ENCODE data around the gene CTXN2.

The CTXN2 gene

DNA sequence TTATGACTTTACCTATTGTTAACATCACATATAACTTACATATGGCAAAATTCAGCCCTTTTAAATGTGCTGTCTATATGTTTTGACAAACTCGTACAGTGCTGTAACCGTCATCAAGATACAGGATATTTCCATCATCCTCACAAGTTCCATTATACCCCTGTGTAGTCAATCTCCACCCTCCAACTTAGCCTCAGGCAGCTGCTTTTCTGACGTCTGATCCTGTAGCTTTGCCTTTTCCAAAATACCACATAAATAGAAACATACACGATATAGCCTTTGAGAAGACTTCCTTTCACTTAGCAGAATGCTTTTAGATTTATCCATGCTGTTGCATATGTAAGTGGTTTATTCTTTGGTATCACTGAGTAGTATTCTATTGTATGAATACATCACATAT lies 61.7 kb downstream of the CTXN2 start:
- Histone ChIP-seq H3K27me3 (peaks cover 15% of the 10 kb centered on the region), H3K4me3 (ENCODE audit: low read depth in 1 of 2, low read length in 1 of 2) (no peak overlapping the region), H3K27ac (no peak overlapping the region), H3K4me1 (ENCODE audit: control insufficient read depth in 1 of 2, insufficient read depth in 1 of 2, low read depth in 1 of 2, low read length in 1 of 2) (no peaks in the 10 kb centered on the region), H3K36me3 (no peaks in the 10 kb centered on the region), H3K9me3 (no peaks in the 10 kb centered on the region)
- TF ChIP-seq, protein P1, sequence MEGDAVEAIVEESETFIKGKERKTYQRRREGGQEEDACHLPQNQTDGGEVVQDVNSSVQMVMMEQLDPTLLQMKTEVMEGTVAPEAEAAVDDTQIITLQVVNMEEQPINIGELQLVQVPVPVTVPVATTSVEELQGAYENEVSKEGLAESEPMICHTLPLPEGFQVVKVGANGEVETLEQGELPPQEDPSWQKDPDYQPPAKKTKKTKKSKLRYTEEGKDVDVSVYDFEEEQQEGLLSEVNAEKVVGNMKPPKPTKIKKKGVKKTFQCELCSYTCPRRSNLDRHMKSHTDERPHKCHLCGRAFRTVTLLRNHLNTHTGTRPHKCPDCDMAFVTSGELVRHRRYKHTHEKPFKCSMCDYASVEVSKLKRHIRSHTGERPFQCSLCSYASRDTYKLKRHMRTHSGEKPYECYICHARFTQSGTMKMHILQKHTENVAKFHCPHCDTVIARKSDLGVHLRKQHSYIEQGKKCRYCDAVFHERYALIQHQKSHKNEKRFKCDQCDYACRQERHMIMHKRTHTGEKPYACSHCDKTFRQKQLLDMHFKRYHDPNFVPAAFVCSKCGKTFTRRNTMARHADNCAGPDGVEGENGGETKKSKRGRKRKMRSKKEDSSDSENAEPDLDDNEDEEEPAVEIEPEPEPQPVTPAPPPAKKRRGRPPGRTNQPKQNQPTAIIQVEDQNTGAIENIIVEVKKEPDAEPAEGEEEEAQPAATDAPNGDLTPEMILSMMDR (IDR thresholded peaks at IDR 0.05) = no peak
